ENCODE results near the gene MMP2. TPM values are rescaled to one million over a fixed set of nuclear protein-coding genes. Genes with fewer than 3 reads are reported as not detected.

Gene MMP2
- total RNA-seq, 1 donor from 2014 or later: 452 TPM

- peaks cover 36% of the 10 kb centered on the region for H3K36me3 Mint-ChIP-seq (ENCODE audit: unreplicated experiment)
- H3K27me3 Mint-ChIP-seq (ENCODE audit: unreplicated experiment): no peaks in the 10 kb centered on the region
- H3K4me1 Mint-ChIP-seq (ENCODE audit: unreplicated experiment): peaks cover 63% of the 10 kb centered on the region
- peak; percentile 36 for TF ChIP-seq CTCF (IDR thresholded peaks at IDR 0.05)
- H3K4me3 Mint-ChIP-seq (ENCODE audit: unreplicated experiment): no peak overlapping the region
- H3K27ac Mint-ChIP-seq (ENCODE audit: unreplicated experiment): peak overlapping the region; percentile 37
- DNase-seq (ENCODE audit: extremely low spot score, unreplicated experiment): no peak
- no peaks in the 10 kb centered on the region for H3K9me3 Mint-ChIP-seq (ENCODE audit: unreplicated experiment)
These were observed 22.7 kb downstream of the MMP2 start for GRCh38 chr16:55501549-55502322.

GRCh38 chr16:55502801-55503366 lies 23.9 kb downstream of the MMP2 start:
- H3K36me3 Mint-ChIP-seq (ENCODE audit: unreplicated experiment): peaks cover 34% of the 10 kb centered on the region
- no peaks in the 10 kb centered on the region for H3K9me3 Mint-ChIP-seq (ENCODE audit: unreplicated experiment)
- H3K4me3 Mint-ChIP-seq (ENCODE audit: unreplicated experiment): no peak overlapping the region
- peaks cover 63% of the 10 kb centered on the region for H3K4me1 Mint-ChIP-seq (ENCODE audit: unreplicated experiment)
- no peak for TF ChIP-seq CTCF (IDR thresholded peaks at IDR 0.05)
- peak overlapping the region; percentile 44 for H3K27ac Mint-ChIP-seq (ENCODE audit: unreplicated experiment)
- peak; percentile 85 for DNase-seq (ENCODE audit: extremely low spot score, unreplicated experiment)
- no peaks in the 10 kb centered on the region for H3K27me3 Mint-ChIP-seq (ENCODE audit: unreplicated experiment)

- TF ChIP-seq CTCF (IDR thresholded peaks at IDR 0.05): no peak
- H3K4me3 Mint-ChIP-seq (ENCODE audit: unreplicated experiment): no peak overlapping the region
- H3K4me1 Mint-ChIP-seq (ENCODE audit: unreplicated experiment): peaks cover 54% of the 10 kb centered on the region
- H3K36me3 Mint-ChIP-seq (ENCODE audit: unreplicated experiment): peaks cover 26% of the 10 kb centered on the region
- no peaks in the 10 kb centered on the region for H3K9me3 Mint-ChIP-seq (ENCODE audit: unreplicated experiment)
- no peak for DNase-seq (ENCODE audit: extremely low spot score, unreplicated experiment)
- no peak overlapping the region for H3K27ac Mint-ChIP-seq (ENCODE audit: unreplicated experiment)
- no peaks in the 10 kb centered on the region for H3K27me3 Mint-ChIP-seq (ENCODE audit: unreplicated experiment)
These were observed 24.9 kb downstream of the MMP2 start for GRCh38 chr16:55503726-55504550.

GRCh38 chr16:55505333-55506015 lies 26.5 kb downstream of the MMP2 start:
- DNase-seq (ENCODE audit: extremely low spot score, unreplicated experiment): no peak
- Mint-ChIP-seq H3K27ac (ENCODE audit: unreplicated experiment) (no peak overlapping the region), H3K27me3 (ENCODE audit: unreplicated experiment) (no peaks in the 10 kb centered on the region), H3K9me3 (ENCODE audit: unreplicated experiment) (no peaks in the 10 kb centered on the region), H3K4me3 (ENCODE audit: unreplicated experiment) (no peak overlapping the region), H3K4me1 (ENCODE audit: unreplicated experiment) (peaks cover 45% of the 10 kb centered on the region), H3K36me3 (ENCODE audit: unreplicated experiment) (peaks cover 26% of the 10 kb centered on the region)
- TF ChIP-seq CTCF (IDR thresholded peaks at IDR 0.05): no peak

All from osteocyte (in vitro differentiated cells).